H1 (cell line): ENCODE measurements around the gene AMOTL2. TPM values are rescaled to one million over a fixed set of nuclear protein-coding genes. Genes with fewer than 3 reads are reported as not detected.
A peak's percentile ranks its signal among the peaks of the same experiment; 100 is the strongest.

Experiments
- CBX5 ChIP-seq: fragments of 300-800, 300-1000 bp; sonication (generic); IDR thresholded peaks from 2 replicates; pipeline ENCODE4 v1.7.1; 2016; ENCODE audit warnings: antibody characterized with exemption, low read length, low read depth
- E2F6 ChIP-seq: IDR thresholded peaks from 2 replicates; pipeline ENCODE4 v1.6.1; 2012; ENCODE audit warnings: inconsistent platforms
- EZH2 ChIP-seq: fragments of 200-600 bp; sonication (generic); IDR thresholded peaks from 2 replicates; pipeline ENCODE4 v1.7.1; 2012; ENCODE audit warnings: low read depth, mild to moderate bottlenecking, moderate library complexity, low read length, inconsistent platforms; ENCODE audit not compliant: severe bottlenecking
- GABPA ChIP-seq: IDR thresholded peaks from 2 replicates; pipeline ENCODE4 v1.6.1; 2011; ENCODE audit warnings: mild to moderate bottlenecking, low read length, moderate library complexity, borderline replicate concordance; ENCODE audit not compliant: insufficient read depth
- POLR2AphosphoS5 ChIP-seq: IDR thresholded peaks from 2 replicates; pipeline ENCODE4 v1.6.1; 2011; ENCODE audit warnings: low read depth, low read length
- TCF12 ChIP-seq: IDR thresholded peaks from 2 replicates; pipeline ENCODE4 v1.6.1; 2011; ENCODE audit warnings: low read depth, mild to moderate bottlenecking, low read length
- polyA plus RNA-seq, 7 experiments: library from polyadenylated mRNA; depleted of rRNA in 3 of 7; stranded (reverse) in 5 of 7; unstranded in 2 of 7; fragments of >200 nt in 5 of 7; fragments of 200-250 nt in 2 of 7; gene quantifications; 1 replicate in 5 of 7; 2 replicates in 1 of 7; 4 replicates in 1 of 7; pipeline versions ENCODE4 v1.2.1 to v1.2.3, GENCODE V29; 2011 to 2013; ENCODE audit warnings: missing spikeins in 2 of 7, mixed read lengths in 2 of 7
- total RNA-seq: library from RNA; stranded (reverse); fragmentation: NEBNext Ultra II Directional; extraction: Animal tissue kit (Norgen Biotek cat#: 25700); gene quantifications from 2 replicates; pipeline ENCODE4 v1.2.1, GENCODE V29; 2021

Gene AMOTL2
- total and polyA plus RNA-seq, 2 of the 8 experiments (the other 6 are each of a cell fraction or from before 2014, with no cell fraction given), result 19.0 to 63.7 TPM

- TF ChIP-seq POLR2AphosphoS5 (no peak), E2F6 (peak; percentile 43), GABPA (no peak), TCF12 (peak; percentile 51; the same call in 1 of the 2 replicates), CBX5 (no peak), EZH2 (peak; percentile 50)
Measured at GRCh38 chr3:134406331-134407238, 32.3 kb upstream of the AMOTL2 start (continued).
